HEK293 (cell line): Measurements from ENCODE around the gene TBL1Y.

Experiments used
- ZNF132 ChIP-seq: fragments of 450-650 bp; formaldehyde crosslinking; IDR thresholded peaks from 2 replicates; pipeline ENCODE4 v1.5.1; 2017; ENCODE audit warnings: missing biosample characterization, missing genetic modification characterization, borderline replicate concordance
- ZNF280C ChIP-seq: fragments of 450-650 bp; formaldehyde crosslinking; IDR thresholded peaks from 2 replicates; pipeline ENCODE4 v1.5.1; 2016; ENCODE audit warnings: missing biosample characterization, missing genetic modification characterization

Gene TBL1Y

GRCh38 chrY:7128211-7128610, 217.7 kb downstream of the TBL1Y start (continued):
- TF ChIP-seq ZNF280C, result no peak
- TF ChIP-seq ZNF132 (tag by site-specific recombination), result no peak
